ENCODE results near the gene CLIP2.
"Not testable (repeated sequence)": the region's sequence is repeated elsewhere in the genome, so short reads cannot be mapped to it uniquely, and the experiment has no call there.

Gene CLIP2

DNA sequence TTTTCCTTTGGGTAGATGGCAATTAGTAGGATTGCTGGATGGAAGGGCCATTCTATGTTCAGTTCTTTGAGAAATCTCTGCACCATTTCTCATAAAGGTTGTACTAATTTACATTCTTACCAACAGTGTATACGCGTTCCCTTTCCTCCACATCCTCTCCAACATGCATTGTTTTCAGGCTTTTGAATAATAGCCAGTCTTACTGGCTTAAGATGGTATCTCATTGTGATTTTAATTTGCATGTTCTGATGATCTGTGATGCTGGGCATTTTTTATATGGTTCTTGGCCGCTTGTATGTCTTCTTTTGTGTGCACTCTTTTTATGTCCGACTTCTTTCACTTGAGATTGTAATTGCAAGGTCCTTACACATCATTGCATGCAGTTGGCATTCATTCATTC, 11.7 kb downstream of the CLIP2 start:
- DNase-seq = no peak

DNA sequence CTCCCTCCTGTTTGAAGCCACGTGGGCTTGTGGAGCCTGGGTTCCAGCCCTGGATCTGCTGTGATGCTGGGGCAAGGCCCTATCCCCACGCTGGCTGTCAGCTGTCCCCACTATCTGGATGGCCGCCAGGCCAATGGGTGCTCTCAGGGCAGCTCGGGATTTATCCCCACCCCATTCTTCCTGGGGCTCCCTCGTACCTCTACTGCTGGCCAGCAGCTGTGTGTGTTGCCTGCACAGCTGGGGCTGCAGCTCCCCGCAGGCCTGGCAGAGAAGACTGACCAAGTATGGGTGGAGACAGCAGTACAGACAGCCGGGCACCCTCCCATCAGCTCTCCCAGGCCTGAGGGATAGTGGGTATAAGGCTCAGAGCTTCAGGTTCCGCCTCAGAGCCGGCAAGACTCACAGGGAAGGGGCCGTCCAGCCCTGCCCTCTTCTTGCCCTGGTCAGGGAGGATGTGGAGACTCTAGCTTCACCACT, 13.6 kb downstream of the CLIP2 start:
- no peak for DNase-seq

DNA sequence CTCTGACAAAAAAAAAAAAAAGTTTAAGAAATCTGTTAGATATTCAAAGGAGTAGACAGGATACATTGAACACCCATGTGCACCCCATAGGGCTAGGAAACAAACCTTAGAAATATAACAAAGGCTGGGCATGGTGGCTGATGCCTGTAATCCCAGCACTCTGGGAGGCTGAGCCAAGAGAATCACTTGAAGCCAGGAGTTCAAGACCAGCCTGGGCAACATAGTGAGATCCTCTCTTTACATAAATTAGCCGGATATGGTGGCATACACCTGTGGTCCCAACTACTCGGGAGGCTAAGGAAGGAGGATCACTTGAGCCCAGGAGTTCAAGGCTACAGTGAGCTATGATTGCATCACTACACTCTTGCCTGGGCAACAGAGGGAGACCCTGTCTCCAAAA, 15.3 kb downstream of the CLIP2 start:
- no peak for DNase-seq

DNA sequence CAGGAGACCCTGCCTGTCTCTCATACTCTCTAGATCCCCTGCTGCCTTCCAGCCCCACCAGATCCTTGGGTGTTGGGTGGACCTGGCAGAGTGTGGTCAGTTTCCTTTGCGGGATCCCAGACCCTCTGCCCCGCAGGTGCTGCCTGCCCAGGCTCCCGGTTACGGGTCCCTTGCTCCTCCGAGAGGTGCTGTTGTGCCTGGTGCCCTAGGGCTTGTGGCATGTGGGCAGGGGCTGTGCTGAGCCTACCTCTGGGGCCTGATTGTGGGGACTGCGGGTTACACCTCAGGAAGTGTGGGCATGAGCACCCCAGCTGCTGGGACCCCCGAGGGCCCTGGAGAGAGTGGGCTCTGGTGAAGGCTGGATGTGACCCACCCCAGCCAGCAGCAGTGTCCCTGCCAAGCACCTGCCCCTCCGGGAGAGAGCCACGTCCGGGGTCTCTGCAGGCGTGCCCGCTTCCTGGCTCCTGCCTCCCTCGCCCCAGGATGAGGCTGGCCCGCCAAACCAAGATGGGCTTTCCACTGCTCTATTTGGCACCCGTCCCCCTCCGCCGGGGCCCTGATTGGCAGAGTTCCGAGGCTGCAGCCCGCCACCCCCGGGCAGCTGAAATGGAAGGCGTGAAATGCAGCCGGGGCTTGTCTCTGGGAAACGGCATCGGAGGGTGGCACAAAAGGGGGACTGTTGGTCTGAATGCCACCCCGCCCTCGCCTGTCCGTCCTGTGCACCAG, 17.0 kb downstream of the CLIP2 start:
- DNase-seq = no peak

DNA sequence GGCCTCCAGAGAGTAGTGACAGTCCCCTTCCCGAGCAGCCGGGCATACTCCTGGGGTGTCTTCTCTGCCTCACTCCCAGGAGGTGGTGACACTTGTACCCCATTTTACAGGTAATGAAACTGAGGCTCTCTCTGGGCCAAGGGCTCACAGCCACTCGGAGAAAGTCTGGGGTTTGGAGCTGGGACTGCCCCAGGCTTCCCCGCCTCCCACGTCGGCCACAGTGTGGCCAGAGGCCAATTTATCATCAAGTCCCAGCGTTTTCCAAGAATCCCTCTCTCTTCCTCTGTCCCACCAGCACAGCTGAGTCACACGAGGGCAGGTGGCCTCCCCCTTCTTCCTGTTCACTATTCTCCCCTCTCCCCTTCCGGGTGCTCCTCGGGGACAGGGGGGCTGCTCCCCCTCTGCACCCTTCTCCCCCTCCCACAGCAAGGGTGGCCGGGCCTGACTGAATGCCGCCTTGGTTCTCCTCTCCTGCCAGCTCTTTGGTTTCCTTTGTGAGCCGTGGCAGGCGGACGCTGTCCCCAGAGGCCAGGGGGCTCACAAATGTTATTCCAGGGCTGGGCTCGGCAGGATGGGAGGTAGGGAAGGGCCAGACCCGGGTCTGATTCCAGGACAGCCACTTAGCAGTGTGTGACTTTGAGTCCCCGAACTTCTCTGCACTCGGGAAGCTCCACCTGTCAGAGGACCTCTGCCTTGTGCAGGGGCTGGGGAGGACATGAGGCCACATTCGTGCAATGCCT, 17.7 kb downstream of the CLIP2 start:
- DNase-seq = no peak

DNA sequence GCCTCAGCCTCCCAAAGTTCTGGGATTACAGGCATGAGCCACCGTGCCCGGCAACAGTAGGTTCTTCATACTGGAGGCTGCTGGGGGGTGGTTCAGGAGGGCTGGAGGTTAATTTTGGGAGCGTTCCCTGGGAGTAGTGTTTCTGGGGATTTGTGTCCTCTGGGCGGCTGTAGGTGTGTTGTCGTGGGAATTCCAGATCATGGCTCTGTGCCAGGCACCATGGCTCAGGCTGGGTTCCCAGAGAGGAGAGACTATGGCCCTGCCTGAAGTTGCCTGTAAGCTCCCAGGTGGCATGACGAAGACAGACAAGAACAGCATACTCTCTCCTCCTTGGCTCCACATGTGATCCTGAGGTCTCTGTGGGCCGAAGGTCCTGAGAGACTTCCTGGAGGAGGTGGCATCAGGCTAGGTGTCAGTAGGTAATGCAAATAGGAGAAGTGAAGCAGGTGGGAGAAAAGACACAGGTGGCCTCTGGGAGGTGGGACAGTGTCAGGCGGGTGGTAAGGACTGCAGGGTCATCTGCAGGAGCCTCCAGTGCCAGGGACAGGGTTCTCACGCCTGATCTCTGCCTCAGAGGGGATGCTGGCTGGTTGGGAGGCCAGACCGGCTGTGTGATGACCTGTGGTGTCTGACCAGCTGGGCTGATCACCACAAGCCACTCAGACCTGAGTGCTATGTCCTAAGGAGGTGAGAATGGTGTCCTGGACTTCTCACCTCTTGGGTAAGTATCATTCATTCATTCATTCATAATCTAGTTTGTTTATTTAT, 18.7 kb downstream of the CLIP2 start:
- DNase-seq = no peak

DNA sequence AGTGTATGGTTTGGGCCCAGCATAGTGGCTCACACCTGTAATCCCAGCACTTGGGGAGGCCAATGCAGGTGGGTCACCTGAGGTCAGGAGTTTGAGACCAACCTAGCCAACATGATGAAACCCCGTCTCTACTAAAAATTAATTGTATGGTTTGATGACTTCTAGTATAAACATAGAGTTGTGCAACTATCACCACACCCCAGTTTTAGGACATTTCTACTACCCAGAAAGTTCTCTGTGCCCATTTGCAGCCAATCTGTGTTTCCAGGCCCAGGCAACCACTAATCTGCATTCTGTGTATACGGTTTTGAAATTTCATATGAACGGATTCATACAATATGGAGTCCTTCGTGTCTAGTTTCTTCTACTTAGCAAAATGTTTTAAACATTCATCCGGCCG, 20.0 kb downstream of the CLIP2 start:
- no peak for DNase-seq

DNA sequence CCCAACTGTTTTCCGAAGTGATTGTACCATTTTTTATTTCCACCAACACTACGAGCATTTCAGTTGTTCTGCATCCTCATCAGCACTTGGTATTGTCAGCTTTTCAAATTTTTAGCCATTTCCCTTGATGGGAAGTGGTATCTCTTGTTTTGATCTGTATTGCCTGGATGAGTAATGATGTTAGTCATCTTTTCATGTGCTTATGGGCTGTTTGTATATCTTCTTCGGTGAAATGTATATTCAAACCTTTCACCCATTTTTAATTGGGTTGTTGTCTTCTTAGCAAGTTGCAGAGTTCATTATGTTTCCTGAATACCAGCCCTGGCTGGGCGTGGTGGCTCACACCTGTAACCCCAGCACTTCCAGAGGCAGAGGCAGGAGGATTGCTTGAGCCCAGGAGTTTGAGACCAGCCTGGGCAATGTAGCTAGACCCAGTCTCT, 22.1 kb downstream of the CLIP2 start:
- DNase-seq = no peak

DNA sequence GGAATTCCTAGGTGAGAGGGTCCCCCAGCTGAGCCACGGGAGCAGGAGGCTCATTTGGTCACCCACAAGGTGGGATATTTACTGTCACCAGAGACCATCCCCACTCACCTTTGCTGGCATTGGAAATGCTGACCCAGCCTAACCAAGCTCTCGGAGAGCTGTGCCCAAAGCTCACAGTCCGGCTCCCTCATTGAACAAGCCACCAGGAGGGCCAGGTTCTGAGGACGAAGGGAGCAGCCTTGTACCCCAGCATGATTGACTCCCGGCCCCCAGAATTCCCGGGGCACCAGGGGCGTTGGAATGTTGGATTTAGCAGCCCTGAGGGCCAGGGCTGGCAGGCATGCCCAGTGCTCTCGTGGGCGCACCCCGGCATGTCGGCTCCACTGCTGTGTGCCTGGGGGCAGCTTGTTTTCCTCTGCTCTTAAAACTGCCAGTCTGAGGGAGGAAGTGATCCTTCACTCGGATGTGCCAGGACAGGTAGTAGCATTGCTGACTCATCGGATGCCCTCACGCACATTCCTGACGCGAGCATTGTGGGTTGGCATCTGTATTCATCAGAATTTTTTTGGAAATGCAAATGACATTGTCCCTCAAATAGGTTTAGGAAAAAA, 23.3 kb downstream of the CLIP2 start:
- no peak for DNase-seq

DNA sequence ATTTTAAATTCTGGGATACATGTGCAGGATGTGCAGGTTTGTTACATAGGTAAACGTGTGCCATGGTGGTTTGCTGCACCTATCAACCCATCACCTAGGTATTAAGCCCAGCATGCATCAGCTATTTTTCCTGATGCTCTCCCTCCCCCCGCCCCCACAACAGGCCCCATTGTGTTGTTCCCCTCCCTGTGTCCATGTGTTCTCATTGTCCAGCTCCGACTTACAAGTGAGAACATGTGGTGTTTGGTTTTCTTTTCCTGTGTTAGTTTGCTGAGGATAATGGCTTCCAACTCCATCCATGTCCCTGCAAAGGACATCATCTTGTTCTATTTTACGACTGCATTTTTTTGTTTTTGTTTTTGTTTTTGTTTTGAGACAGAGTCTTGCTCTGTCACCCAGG, 26.7 kb downstream of the CLIP2 start:
- not testable (repeated sequence) for DNase-seq

DNA sequence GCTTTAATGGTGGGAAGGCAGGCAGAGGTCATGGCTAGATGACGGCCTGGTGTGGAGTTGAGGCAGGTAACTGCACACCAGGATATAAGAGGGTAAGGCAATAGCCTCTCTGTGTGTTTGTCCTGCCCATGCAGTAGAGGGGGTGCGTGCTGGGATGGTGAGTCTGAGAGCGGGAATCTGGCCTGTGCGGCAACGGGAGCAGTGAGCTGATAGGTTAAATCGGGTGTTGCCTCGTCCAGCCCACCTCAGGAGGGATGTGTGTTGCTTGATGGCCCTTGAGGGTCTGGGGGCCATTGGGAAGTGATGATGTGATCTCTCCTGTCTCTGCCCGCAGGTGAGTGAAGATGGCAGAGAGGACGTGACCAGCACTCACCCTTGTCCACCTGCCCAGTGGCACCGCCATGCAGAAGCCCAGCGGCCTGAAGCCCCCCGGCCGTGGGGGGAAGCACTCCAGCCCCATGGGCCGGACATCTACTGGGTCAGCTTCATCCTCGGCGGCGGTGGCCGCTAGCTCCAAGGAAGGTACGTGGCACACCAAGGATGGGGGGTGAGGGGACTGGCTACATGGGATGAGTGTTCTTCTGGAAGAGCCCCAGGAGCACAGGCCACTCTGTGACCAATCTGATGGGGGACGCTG, 28.1 kb downstream of the CLIP2 start:
- no peak for DNase-seq

DNA sequence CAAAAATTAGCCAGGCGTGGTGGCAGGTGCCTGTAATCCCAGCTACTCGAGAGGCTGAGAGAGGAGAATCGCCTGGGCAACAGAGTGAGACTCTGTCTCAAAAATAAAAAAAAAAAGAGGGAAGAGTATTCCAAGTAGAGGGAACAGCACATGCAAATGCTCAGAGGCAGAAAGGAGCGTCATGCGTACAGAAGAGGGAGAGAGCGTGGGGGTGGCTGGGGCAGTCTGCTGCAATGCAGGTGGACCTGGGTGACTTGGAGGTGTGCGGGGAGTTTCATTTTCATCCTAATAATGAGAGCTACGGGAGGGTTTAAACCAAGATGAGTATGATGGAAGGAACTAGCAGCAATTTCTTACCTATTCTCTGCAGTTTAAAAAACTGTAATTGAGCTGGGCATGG, 28.8 kb downstream of the CLIP2 start:
- no peak for DNase-seq

DNA sequence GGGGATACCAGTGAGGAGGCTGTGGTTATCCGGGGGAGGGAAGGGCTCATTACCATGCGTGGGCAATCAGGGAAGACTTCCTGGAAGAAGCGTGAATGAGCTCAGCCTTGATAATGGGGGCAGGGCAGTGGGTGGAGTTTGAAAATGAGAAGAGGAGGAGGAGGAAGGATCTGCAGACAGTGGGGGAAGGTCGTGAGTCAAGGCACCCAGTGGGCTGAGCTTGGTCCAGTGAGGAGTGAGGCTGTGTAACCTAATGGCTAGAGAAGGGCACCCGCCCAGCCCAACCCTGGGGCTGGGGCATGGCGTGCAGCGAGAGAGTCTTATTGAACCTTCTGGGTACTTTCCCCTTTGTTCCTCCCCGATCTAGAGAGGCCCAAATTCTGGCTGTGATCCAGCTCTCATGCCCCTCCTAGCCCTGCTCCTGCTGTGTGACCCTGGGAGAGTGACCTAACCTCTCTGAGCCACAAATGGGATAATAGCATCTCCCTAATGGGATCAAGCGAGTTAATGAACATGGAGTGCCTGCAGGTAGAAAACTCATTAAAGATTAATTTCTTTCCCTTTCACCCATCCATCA, 31.5 kb downstream of the CLIP2 start:
- no peak for DNase-seq

DNA sequence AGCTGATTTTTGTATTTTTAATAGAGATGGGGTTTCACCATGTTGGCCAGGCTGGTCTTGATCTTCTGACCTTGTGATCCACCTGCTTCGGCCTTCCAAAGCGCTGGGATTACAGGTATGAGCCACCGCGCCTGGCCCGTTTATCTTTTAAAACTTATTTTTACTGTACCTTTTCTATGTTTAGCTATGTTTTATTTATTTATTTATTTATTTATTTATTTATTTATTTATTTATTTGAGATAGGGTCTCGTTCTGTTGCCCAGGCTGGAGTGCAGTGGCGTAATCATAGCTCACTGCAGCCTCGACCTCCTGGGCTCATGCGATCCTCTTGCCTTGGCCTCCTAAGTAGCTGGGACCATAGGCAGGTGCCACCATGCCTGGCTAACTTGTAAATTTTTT, 33.7 kb downstream of the CLIP2 start:
- DNase-seq = not testable (repeated sequence)

DNA sequence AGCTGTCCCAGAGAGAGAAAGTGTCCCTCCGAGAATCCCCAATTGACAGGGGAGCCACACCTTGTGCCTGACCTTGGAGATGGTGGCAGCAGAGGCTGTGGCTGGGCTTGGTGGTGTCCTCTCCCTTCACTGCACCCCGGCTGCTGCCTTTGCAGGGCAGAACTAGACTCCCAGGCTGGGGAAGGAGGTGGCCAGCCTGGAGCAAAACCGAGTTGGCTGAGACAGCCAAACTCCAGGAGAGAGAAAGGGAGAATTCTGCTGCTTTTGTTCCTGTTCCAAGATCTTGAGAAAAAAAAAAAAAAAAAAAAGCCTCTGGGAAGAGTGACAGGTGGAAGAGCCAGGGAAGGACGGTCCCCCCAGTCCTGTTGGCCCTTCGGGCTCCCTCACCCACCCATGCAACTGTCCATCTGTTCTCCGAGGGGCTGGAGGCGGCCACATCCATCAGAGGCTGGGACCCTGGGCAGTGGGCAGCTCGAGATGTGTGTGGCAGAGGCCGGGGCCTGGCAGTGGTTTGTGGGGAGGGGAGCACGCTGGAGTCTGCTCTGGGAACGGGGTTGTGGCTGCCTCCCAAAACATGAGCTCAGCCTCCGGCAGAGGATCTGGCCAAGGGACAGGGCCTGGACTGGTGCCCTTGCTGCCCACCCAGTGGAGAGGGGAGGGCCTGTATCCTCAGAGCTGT, 35.5 kb downstream of the CLIP2 start:
- no peak for DNase-seq

DNA sequence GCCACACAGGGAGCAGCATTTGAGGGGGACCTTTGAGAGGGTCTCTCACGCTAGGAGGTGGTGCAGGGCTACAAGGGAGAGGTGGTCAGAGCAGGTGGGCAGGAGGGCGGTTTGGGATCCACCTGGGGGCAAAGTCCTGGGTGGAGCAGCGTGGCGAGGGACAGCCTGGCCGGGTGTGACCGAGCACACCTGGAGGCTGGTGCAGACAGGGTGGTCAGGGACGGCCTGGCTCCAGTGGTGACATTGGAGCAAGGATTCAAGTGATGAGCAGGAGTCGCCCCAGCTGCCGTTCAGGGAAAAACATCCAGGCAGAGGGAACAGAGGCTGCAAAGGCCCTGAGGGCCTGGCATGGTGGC, 36.0 kb downstream of the CLIP2 start:
- no peak for DNase-seq

DNA sequence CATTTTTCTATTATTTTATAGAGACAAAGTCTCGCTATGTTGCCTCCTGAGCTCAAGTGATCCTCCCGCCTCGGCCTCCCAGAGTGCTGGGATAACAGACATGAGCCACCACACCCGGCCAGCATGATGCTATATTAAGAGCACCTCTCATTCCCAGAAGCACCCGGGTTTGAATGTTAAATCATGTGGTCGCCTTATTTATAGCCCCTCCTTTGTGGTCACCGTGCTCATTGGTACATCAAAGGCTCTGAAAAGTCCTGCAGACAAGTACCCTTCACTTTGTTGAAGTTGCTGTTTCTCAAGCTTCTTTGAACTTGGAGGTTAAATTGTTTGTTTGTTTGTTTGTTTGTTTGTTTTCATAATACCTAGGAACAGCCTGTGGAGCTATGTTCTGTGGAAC, 40.0 kb downstream of the CLIP2 start:
- DNase-seq = no peak

DNA sequence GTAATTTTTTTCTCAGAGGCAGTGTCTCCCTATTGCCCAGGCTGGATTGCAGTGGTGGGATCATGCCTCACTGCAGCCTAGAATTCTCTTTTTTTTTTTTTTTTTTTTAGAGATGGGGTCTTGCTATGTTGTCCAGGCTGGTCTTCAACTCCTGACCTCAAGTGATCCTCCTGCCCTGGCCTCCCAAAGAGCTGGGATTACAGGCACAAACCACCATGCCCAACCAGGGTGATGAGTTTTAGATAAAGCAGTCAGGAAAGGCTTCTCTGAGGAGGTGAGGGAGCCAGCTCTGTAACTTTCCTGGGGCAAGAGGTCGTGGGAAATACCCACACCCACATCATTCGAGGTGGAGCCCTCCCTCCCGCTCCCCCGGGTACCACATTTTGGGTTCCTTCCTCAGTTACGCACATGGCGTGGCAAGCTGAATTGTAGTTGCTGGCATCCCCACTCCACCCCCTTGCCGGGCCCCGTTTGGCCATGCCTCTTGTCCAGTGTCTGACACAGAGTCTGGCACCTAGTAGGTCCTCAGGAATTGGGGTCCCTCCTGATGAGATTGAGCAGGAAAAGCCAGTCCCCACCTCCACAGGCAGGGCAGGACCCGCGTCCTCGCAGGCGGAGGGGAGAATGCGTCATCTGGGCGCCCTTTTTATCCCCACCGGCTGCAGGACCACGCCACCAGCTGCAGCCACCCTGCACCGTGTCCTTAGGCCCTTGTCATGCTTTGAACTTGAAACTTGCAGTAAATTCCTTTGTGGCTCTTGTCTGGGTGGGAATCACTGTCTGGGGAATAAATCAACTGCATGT, 43.4 kb downstream of the CLIP2 start:
- DNase-seq = no peak

DNA sequence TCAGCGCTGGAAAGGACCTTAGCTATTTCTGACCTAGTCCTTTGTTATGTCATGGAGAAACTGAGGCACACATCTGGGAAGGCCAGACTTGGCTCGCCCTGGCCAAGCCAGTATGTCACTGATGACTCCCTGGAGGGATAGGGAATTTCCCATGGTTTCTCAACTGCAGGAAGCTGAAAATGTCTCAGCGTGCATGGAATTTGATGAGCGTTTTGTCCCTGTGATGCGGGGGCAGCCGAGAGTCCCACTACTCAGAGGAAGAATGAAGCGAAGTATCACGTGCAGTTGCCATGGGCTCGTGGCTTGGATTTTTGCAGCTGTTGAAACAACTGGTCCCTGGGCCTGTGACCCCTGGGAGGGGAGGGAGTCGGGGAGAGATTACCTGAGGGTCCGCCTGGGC, 44.8 kb downstream of the CLIP2 start:
- no peak for DNase-seq

DNA sequence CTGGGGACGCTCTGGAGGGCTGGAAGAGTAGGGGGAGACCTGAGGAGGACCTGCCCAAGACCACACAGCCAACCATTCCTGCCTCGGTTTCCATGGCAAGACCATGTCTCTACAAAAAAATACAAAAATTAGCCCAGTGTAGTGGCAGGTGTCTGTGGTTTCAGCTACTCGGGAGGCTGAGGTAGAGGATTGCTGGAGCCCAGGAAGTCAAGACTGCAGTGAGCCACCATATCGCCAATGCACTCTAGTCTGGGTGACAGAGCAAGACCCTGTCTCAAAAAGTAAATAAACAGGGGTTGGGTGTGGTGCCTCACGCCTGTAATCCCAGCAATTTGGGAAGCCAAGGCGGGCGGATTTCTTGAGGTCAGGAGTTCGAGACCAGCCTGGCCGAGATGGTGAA, 48.7 kb downstream of the CLIP2 start:
- no peak for DNase-seq
